ENCODE data around the gene MRPS6.

The MRPS6 gene

GRCh38 chr21:34075760-34076660 is 2.6 kb downstream of the MRPS6 start:
- no peak for TF ChIP-seq GATA2 (IDR thresholded peaks at IDR 0.05; ENCODE audit: low read depth, low read length)
- TF ChIP-seq GATA3 (IDR thresholded peaks at IDR 0.05; ENCODE audit: low read depth, low read length), result no peak

DNA sequence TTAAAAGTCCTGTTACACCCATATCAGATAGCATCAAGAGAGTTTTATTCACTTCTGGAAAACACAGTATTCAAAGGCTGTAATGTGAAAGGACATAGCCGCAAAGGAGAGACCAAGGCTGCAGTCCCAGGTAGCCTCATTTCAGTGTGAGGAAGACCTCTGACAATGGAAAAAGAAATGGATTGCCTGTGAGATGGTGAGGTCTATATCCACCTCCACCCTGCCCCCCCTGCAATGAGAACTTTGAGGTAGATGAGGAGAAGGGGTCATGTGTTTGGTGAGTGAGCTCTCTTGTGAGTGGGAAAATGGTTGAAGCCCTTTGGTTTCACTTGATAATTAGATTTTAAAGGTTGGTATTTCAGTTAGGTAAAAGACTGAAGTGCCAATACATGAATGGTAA is 3.5 kb downstream of the MRPS6 start:
- TF ChIP-seq GATA3 (IDR thresholded peaks at IDR 0.05; ENCODE audit: low read depth, low read length) (no peak), GATA2 (IDR thresholded peaks at IDR 0.05; ENCODE audit: low read depth, low read length) (no peak)

DNA sequence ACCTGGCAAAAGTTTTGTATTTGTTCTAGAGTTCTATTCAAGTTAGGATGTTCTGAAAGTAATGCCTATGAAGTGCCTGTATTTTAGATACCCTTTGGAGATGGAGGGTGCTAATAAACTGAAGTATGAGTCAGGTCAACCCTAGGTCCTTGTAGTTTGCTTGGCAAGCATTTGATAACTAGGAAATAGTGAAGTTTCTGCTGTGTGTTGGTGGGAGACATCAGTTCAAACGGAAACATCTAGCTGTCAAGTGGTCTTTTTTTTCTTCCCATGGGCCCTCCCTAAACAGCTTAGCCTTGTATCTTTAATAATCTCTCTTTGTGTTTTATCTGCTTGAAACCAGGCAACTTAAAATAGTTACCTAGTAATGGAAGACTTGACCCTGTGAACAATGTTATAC is 4.5 kb downstream of the MRPS6 start:
- TF ChIP-seq GATA3 (IDR thresholded peaks at IDR 0.05; ENCODE audit: low read depth, low read length) (no peak), GATA2 (IDR thresholded peaks at IDR 0.05; ENCODE audit: low read depth, low read length) (no peak)

DNA sequence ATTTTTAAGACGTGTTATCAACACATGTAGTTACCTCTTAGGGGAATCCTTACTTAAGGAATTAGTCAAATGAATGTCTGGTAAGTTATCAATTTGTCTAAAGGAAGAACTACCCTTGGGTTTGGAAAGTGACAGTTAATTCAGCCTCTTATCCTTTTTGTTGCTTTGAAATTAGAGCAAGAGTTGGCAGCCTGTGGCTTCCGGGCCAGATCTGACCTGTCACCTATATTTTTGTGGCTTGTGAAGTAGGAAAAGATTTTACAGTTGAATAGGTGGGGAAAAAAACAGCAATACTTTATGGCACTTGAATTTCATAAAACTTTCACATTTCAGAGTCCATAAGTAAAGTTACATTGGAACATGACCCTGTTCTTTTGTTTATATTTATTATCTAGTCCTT is 5.5 kb downstream of the MRPS6 start:
- TF ChIP-seq GATA3 (IDR thresholded peaks at IDR 0.05; ENCODE audit: low read depth, low read length) (no peak), GATA2 (IDR thresholded peaks at IDR 0.05; ENCODE audit: low read depth, low read length) (no peak)

GRCh38 chr21:34080710-34081109 is 7.3 kb downstream of the MRPS6 start:
- TF ChIP-seq GATA2 (IDR thresholded peaks at IDR 0.05; ENCODE audit: low read depth, low read length) (no peak), GATA3 (IDR thresholded peaks at IDR 0.05; ENCODE audit: low read depth, low read length) (no peak)

GRCh38 chr21:34082769-34083168 is 9.4 kb downstream of the MRPS6 start:
- TF ChIP-seq GATA3 (IDR thresholded peaks at IDR 0.05; ENCODE audit: low read depth, low read length), result no peak
- no peak for TF ChIP-seq GATA2 (IDR thresholded peaks at IDR 0.05; ENCODE audit: low read depth, low read length)

- TF ChIP-seq GATA3 (IDR thresholded peaks at IDR 0.05; ENCODE audit: low read depth, low read length) (no peak), GATA2 (IDR thresholded peaks at IDR 0.05; ENCODE audit: low read depth, low read length) (no peak)
These were observed 10.0 kb downstream of the MRPS6 start for GRCh38 chr21:34083357-34083756.

- TF ChIP-seq GATA3 (IDR thresholded peaks at IDR 0.05; ENCODE audit: low read depth, low read length) (no peak), GATA2 (IDR thresholded peaks at IDR 0.05; ENCODE audit: low read depth, low read length) (no peak)
These were observed 11.8 kb downstream of the MRPS6 start for GRCh38 chr21:34085129-34085528.

GRCh38 chr21:34086887-34087306 is 13.5 kb downstream of the MRPS6 start:
- TF ChIP-seq GATA2 (IDR thresholded peaks at IDR 0.05; ENCODE audit: low read depth, low read length) (no peak; the same call in 1 of the 2 replicates), GATA3 (IDR thresholded peaks at IDR 0.05; ENCODE audit: low read depth, low read length) (no peak)

DNA sequence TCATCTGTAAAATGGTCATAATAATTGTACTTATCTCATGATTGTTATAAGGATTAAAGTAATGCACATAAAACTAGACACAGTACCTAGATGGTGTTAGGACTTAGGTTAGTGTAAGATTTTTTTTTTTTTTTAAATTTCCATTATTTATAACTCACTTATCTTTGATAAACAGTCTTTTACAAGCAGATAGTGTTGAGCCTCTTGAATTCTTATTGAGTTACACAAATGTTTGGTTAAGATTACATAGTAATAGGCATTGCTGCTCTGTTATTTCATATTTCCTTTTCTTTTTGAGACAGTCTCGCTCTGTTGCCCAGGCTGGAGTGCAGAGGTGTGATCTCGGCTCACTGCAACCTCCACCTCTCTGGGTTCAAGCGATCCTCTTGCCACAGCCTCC is 15.4 kb downstream of the MRPS6 start:
- no peak for TF ChIP-seq GATA2 (IDR thresholded peaks at IDR 0.05; ENCODE audit: low read depth, low read length)

DNA sequence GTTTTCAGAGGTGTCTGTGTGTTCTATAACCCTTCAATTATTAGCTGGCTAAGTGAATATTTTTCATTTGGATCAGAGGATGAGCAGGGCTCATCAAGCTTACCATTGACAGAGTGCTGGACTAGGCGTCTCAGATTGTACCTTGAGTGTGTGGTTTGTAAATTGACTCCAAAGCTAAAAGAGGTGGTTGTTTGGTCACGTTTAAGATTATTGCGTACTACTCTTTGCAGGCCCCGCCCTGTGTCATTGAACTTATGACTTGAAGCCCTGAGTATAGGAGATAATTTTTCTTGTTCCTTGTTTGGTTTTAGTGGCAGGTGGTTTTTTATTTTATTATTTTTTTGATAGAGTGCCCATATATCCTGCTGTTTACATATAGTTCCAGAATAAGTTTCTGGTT is 17.7 kb downstream of the MRPS6 start:
- no peak for TF ChIP-seq GATA2 (IDR thresholded peaks at IDR 0.05; ENCODE audit: low read depth, low read length)
- TF ChIP-seq GATA3 (IDR thresholded peaks at IDR 0.05; ENCODE audit: low read depth, low read length), result no peak

GRCh38 chr21:34091607-34092006 is 18.2 kb downstream of the MRPS6 start:
- TF ChIP-seq GATA3 (IDR thresholded peaks at IDR 0.05; ENCODE audit: low read depth, low read length), result no peak
- no peak for TF ChIP-seq GATA2 (IDR thresholded peaks at IDR 0.05; ENCODE audit: low read depth, low read length)

DNA sequence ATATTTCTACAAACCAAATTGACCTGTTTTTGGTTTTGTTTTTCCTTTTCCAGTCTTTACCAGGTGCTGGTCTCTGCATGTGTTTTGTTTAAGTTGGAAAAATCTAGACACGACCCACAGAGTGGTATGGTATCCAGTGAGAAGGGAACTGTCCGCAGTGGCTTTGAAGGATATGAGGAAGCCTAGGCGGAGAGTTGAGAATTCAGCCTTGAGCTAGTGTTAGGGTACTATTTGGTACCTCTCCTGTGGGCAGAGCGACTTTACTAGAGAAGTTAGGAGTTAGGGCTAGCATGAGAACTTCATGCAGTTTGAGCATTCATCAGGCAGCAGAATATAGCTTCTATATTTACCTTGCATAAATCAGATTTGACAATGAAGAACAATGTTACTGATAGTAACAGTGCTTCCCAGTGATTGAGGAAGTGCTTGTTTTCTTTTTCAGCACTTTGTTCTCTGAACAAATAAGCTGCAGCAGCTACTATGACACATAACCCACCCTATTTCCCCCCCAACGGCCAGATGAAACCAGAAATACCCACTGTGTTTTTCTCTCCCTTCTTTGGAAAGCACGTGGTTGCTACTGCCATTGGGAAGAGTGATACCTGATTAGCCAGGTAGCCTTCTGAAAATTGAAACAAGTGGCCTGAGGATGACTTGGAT is 19.0 kb downstream of the MRPS6 start:
- no peak for TF ChIP-seq GATA2 (IDR thresholded peaks at IDR 0.05; ENCODE audit: low read depth, low read length)
- TF ChIP-seq GATA3 (IDR thresholded peaks at IDR 0.05; ENCODE audit: low read depth, low read length), result no peak

GRCh38 chr21:34093083-34093482 is 19.7 kb downstream of the MRPS6 start:
- TF ChIP-seq GATA2 (IDR thresholded peaks at IDR 0.05; ENCODE audit: low read depth, low read length), result no peak
- no peak for TF ChIP-seq GATA3 (IDR thresholded peaks at IDR 0.05; ENCODE audit: low read depth, low read length)

DNA sequence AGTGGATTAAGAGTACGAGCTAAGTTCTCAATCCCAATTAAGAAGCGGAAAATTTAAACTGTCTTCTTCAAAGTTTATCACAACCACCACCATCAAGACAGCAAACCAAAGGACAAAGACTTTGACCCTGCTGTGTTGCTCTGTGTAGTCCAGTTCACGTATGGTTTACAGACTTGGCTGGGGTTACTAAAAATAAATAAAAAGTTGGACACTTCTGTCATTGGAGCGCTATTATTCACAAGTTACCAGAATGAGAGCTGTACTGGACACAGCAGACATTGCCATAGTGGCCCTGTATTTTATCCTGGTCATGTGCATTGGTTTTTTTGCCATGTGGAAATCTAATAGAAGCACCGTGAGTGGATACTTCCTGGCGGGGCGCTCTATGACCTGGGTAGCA is 21.6 kb downstream of the MRPS6 start:
- TF ChIP-seq GATA2 (IDR thresholded peaks at IDR 0.05; ENCODE audit: low read depth, low read length), result no peak
- TF ChIP-seq GATA3 (IDR thresholded peaks at IDR 0.05; ENCODE audit: low read depth, low read length), result no peak

Measured in SH-SY5Y (cell line).